GM23248 (cell line): ENCODE results near the gene RINL. TPM values are rescaled to one million over a fixed set of nuclear protein-coding genes. Genes with fewer than 3 reads are reported as not detected.

Source experiments
- DNase-seq: peaks from one replicate; pipeline ENCODE4 v3.0.0-alpha.2; 2015
- H2AFZ ChIP-seq: fragments of 200-600 bp; sonication (generic); 2 replicates; pipeline ENCODE4 v1.6.1; 2016; ENCODE audit warnings: antibody characterized with exemption
- H3F3A ChIP-seq: fragments of 200-600 bp; sonication (generic); 2 replicates; pipeline ENCODE4 v1.6.1; 2016; ENCODE audit warnings: mild to moderate bottlenecking, antibody characterized with exemption, mixed run types; ENCODE audit not compliant: insufficient read depth
- H3K27ac ChIP-seq: fragments of 200-600 bp; sonication (generic); 2 replicates; pipeline ENCODE4 v1.5.1; 2016; ENCODE audit warnings: mild to moderate bottlenecking
- H3K27me3 ChIP-seq: fragments of 200-600 bp; sonication (generic); replicated peaks from 2 replicates; pipeline ENCODE4 v1.6.1; 2016; ENCODE audit warnings: mild to moderate bottlenecking; ENCODE audit not compliant: insufficient read depth
- H3K36me3 ChIP-seq: fragments of 200-600 bp; sonication (generic); 2 replicates; pipeline ENCODE4 v1.6.1; 2016; ENCODE audit warnings: low read depth, mild to moderate bottlenecking
- H3K4me1 ChIP-seq: fragments of 200-600 bp; sonication (generic); 2 replicates; pipeline ENCODE4 v1.6.1; 2016; ENCODE audit warnings: mild to moderate bottlenecking; ENCODE audit not compliant: insufficient read depth
- H3K4me2 ChIP-seq: fragments of 200-600 bp; sonication (generic); one replicate; pipeline ENCODE4 v1.6.1; 2016; ENCODE audit warnings: mild to moderate bottlenecking; ENCODE audit not compliant: unreplicated experiment
- H3K4me3 ChIP-seq: fragments of 200-600 bp; sonication (generic); 2 replicates; pipeline ENCODE4 v1.5.1; 2016; ENCODE audit warnings: mild to moderate bottlenecking
- H3K79me2 ChIP-seq: fragments of 200-600 bp; sonication (generic); 2 replicates; pipeline ENCODE4 v1.6.1; 2016; ENCODE audit warnings: mild to moderate bottlenecking; ENCODE audit not compliant: insufficient read depth
- H3K9ac ChIP-seq: fragments of 200-600 bp; sonication (generic); 2 replicates; pipeline ENCODE4 v1.6.1; 2016; ENCODE audit warnings: mild to moderate bottlenecking
- H3K9me2 ChIP-seq: fragments of 200-600 bp; sonication (generic); 2 replicates; pipeline ENCODE4 v1.6.1; 2016; ENCODE audit warnings: mixed run types, mild to moderate bottlenecking, moderate library complexity; ENCODE audit not compliant: insufficient read depth
- H3K9me3 ChIP-seq: fragments of 200-600 bp; sonication (generic); one replicate; pipeline ENCODE4 v1.6.1; 2017; ENCODE audit warnings: low read depth
- H4K20me1 ChIP-seq: fragments of 200-600 bp; sonication (generic); 2 replicates; pipeline ENCODE4 v1.6.0; 2016; ENCODE audit not compliant: insufficient read depth
- EZH2 ChIP-seq: fragments of 200-600 bp; sonication (generic); IDR thresholded peaks from 2 replicates; pipeline ENCODE4 v1.6.1; 2018; ENCODE audit warnings: antibody characterized with exemption, mild to moderate bottlenecking; ENCODE audit not compliant: insufficient read depth, poor library complexity, severe bottlenecking
- EZH2phosphoT487 ChIP-seq: fragments of 200-600 bp; sonication (generic); IDR thresholded peaks from 2 replicates; pipeline ENCODE4 v1.6.1; 2018; ENCODE audit warnings: antibody characterized with exemption, moderate library complexity, mild to moderate bottlenecking, low read depth; ENCODE audit not compliant: insufficient read depth
- WGBS, 2 experiments: methylation state at CpG; one replicate each; pipeline ENCODE4 v1.1.6; 2015 to 2017; ENCODE audit warnings: low lambda C conversion rate in 2 of 2, low coverage in 1 of 2; ENCODE audit errors: missing lambda C conversion rate in 2 of 2; 5-methylcytosine and 5-hydroxymethylcytosine counted together
- in situ Hi-C: fragments of 300-500 bp; cut with MboI; formaldehyde crosslinking; loops from 2 replicates; pipeline ENCODE4 v1.15.0; 2020
- polyA plus RNA-seq: library from polyadenylated mRNA; unstranded; fragments of >200 nt; fragmentation: Nextera tagmentation; extraction: Ambion mirVana; gene quantifications from 2 replicates; pipeline ENCODE4 v1.2.1, GENCODE V29; 2016
- total RNA-seq: library from RNA; depleted of rRNA; stranded (reverse); fragments of >200 nt; shearing (Covaris generic); gene quantifications from 2 replicates; pipeline ENCODE4 v1.2.3, GENCODE V29; 2014

Gene RINL
- total and polyA plus RNA-seq, 2 experiments from 2014 or later: 2.0 to 5.8 TPM

- WGBS, 2 experiments: 85 to 87% methylated on average over 10 to 14 of the region's 14 CpGs
Observed at GRCh38 chr19:38920602-38921419, 42.7 kb upstream of the RINL start.

GRCh38 chr19:38919837-38920601 is 41.9 kb upstream of the RINL start:
- Histone ChIP-seq H3K79me2 (no peaks in the 10 kb centered on the region), H3K4me1 (no peaks in the 10 kb centered on the region), H3K9me3 (no peaks in the 10 kb centered on the region), H3K9me2 (no peaks in the 10 kb centered on the region), H3K36me3 (no peaks in the 10 kb centered on the region; the same call in 1 of the 2 replicates), H3K4me3 (no peak overlapping the region), H3K27ac (no peak overlapping the region), H3K4me2 (no peak overlapping the region), H3K27me3 (no peaks in the 10 kb centered on the region), H3K9ac (no peak overlapping the region), H2AFZ (no peak overlapping the region), H4K20me1 (no peaks in the 10 kb centered on the region), H3F3A (no peaks in the 10 kb centered on the region)
- in situ Hi-C loops: no loop called here
- no peak for DNase-seq
- WGBS, 2 experiments: 54 to 60% methylated on average over 20 to 21 of the region's 21 CpGs
- TF ChIP-seq EZH2: no peak

More at GRCh38 chr19:38920602-38921419, 42.7 kb upstream of the RINL start:
- Histone ChIP-seq H3K9me2 (no peaks in the 10 kb centered on the region), H2AFZ (no peak overlapping the region), H4K20me1 (no peaks in the 10 kb centered on the region), H3K9ac (no peak overlapping the region), H3K36me3 (no peaks in the 10 kb centered on the region; the same call in 1 of the 2 replicates), H3K4me2 (no peak overlapping the region), H3F3A (no peaks in the 10 kb centered on the region), H3K4me3 (no peak overlapping the region), H3K9me3 (no peaks in the 10 kb centered on the region), H3K4me1 (no peaks in the 10 kb centered on the region), H3K27ac (no peak overlapping the region), H3K27me3 (no peaks in the 10 kb centered on the region), H3K79me2 (no peaks in the 10 kb centered on the region)
- TF ChIP-seq EZH2phosphoT487: no peak
- TF ChIP-seq EZH2: no peak
- in situ Hi-C loops: no loop called here
- no peak for DNase-seq

- Histone ChIP-seq H3K36me3 (no peaks in the 10 kb centered on the region), H4K20me1 (no peaks in the 10 kb centered on the region), H3K27me3 (no peaks in the 10 kb centered on the region), H3K9me3 (no peaks in the 10 kb centered on the region), H3K9ac (no peak overlapping the region), H3K4me3 (no peak overlapping the region), H3K4me2 (no peak overlapping the region), H3K9me2 (no peaks in the 10 kb centered on the region), H2AFZ (no peak overlapping the region), H3K27ac (no peak overlapping the region), H3K4me1 (no peaks in the 10 kb centered on the region), H3K79me2 (no peaks in the 10 kb centered on the region), H3F3A (no peaks in the 10 kb centered on the region)
- 90 to 94% methylated on average over 9 to 10 of the region's 10 CpGs for WGBS, 2 experiments
- no peak for TF ChIP-seq EZH2
- no peak for TF ChIP-seq EZH2phosphoT487
- in situ Hi-C loops: no loop called here
- no peak for DNase-seq
Observed at GRCh38 chr19:38918526-38918925, 40.5 kb upstream of the RINL start.

GRCh38 chr19:38917921-38918491 is 39.9 kb upstream of the RINL start:
- no peaks in the 10 kb centered on the region for H3K9me2 ChIP-seq
- no peak overlapping the region for H3K9ac ChIP-seq
- H3K27ac ChIP-seq: no peak overlapping the region
- no peak overlapping the region for H3K4me3 ChIP-seq
- H3K9me3 ChIP-seq: no peaks in the 10 kb centered on the region
- H3K79me2 ChIP-seq: no peaks in the 10 kb centered on the region
- H3K36me3 ChIP-seq: no peaks in the 10 kb centered on the region
- H3K4me2 ChIP-seq: no peak overlapping the region
- DNase-seq: peak; percentile 30
- no peak overlapping the region for H2AFZ ChIP-seq
- no peaks in the 10 kb centered on the region for H4K20me1 ChIP-seq
- in situ Hi-C loops: no loop called here
- TF ChIP-seq EZH2 (no peak), EZH2phosphoT487 (no peak)
- H3K27me3 ChIP-seq: no peaks in the 10 kb centered on the region
- no peaks in the 10 kb centered on the region for H3F3A ChIP-seq
- WGBS, 2 experiments: 85 to 89% methylated on average over 13 of the region's 13 CpGs
- H3K4me1 ChIP-seq: no peaks in the 10 kb centered on the region
